Fibroblast of lung (primary cell): ENCODE data around the gene NKX3-2. TPM values are rescaled to one million over a fixed set of nuclear protein-coding genes. Genes with fewer than 3 reads are reported as not detected.

Source experiments
- DNase-seq, 2 donors: peaks; one replicate each; pipeline versions ENCODE4 v3.0.0 to v3.0.0-alpha.2; 2010; ENCODE audit warnings: low read depth in 2 of 2
- H2AFZ ChIP-seq: 2 replicates; pipeline ENCODE4 v1.5.1; 2012; ENCODE audit warnings: low read length, control low read depth, inconsistent platforms
- H3K27ac ChIP-seq: 2 replicates; pipeline ENCODE4 v1.5.1; 2011; ENCODE audit warnings: low read length, control low read depth; ENCODE audit not compliant: insufficient read depth
- H3K27me3 ChIP-seq: 2 replicates; pipeline ENCODE4 v1.5.1; 2011; ENCODE audit warnings: mild to moderate bottlenecking, low read length; ENCODE audit not compliant: control insufficient read depth, insufficient read depth
- H3K36me3 ChIP-seq: 2 replicates; pipeline ENCODE4 v1.5.1; 2011; ENCODE audit warnings: low read length; ENCODE audit not compliant: control insufficient read depth, insufficient read depth
- H3K4me1 ChIP-seq: 2 replicates; pipeline ENCODE4 v1.5.1; 2011; ENCODE audit warnings: low read length; ENCODE audit not compliant: control insufficient read depth, insufficient read depth; ENCODE audit errors: extremely low read depth
- H3K4me2 ChIP-seq: 2 replicates; pipeline ENCODE4 v1.5.1; 2011; ENCODE audit warnings: low read length, control low read depth; ENCODE audit not compliant: insufficient read depth; ENCODE audit errors: extremely low read depth
- H3K4me3 ChIP-seq, 4 experiments: fragments of 200-600 bp in 1 of 4; sonication (generic) in 1 of 4; replicated peaks in 1 of 4; 2 replicates each; pipeline ENCODE4 v1.5.1; 2011 to 2016; ENCODE audit warnings: low read length in 4 of 4, low read depth in 3 of 4, mild to moderate bottlenecking in 3 of 4, control low read depth in 2 of 4, inconsistent platforms in 1 of 4, mixed read lengths in 1 of 4; ENCODE audit not compliant: insufficient read depth in 1 of 4; ENCODE audit errors: control extremely low read depth in 1 of 4
- H3K79me2 ChIP-seq: 2 replicates; pipeline ENCODE4 v1.5.1; 2012; ENCODE audit warnings: mild to moderate bottlenecking, low read length, inconsistent platforms; ENCODE audit not compliant: control insufficient read depth, insufficient read depth
- H3K9ac ChIP-seq: 2 replicates; pipeline ENCODE4 v1.5.1; 2011; ENCODE audit warnings: mild to moderate bottlenecking, low read length, control low read depth; ENCODE audit not compliant: insufficient read depth
- H3K9me3 ChIP-seq: 2 replicates; pipeline ENCODE4 v1.5.1; 2012; ENCODE audit warnings: low read depth, low read length; ENCODE audit not compliant: control insufficient read depth, insufficient read depth
- H4K20me1 ChIP-seq: 2 replicates; pipeline ENCODE4 v1.5.1; 2011; ENCODE audit warnings: low read length; ENCODE audit not compliant: control insufficient read depth, insufficient read depth; ENCODE audit errors: extremely low read depth
- EZH2 ChIP-seq: IDR thresholded peaks from 2 replicates; pipeline ENCODE4 v1.5.1; 2012; ENCODE audit warnings: low read length, control low read depth, mild to moderate bottlenecking; ENCODE audit errors: missing control alignments
- polyA plus RNA-seq, 2 donors: library from polyadenylated mRNA; depleted of rRNA in 1 of 2; stranded (reverse) in 1 of 2; unstranded in 1 of 2; fragments of >200 nt; gene quantifications; 2 replicates each; pipeline ENCODE4 v1.2.1, GENCODE V29; 2011 to 2012; ENCODE audit warnings: missing spikeins in 1 of 2
- total RNA-seq: library from RNA; depleted of rRNA; stranded (reverse); fragments of >200 nt; gene quantifications from 2 replicates; pipeline ENCODE4 v1.2.1, GENCODE V29; 2014
- TF ChIP-seq, protein P1 (sequence below), 2 donors: IDR thresholded peaks in 1 of 2; conservative IDR thresholded peaks in 1 of 2; 1 replicate in 1 of 2; 2 replicates in 1 of 2; pipeline ENCODE4 v1.5.1; 2011 to 2012; ENCODE audit warnings: low read length in 2 of 2, control low read depth in 1 of 2, inconsistent platforms in 1 of 2, low read depth in 1 of 2, mild to moderate bottlenecking in 1 of 2

The NKX3-2 gene
- total and polyA plus RNA-seq, 2 donors (not counting 1 experiment from before 2014, with no cell fraction given) = 0.24 to 1.3 TPM

DNA sequence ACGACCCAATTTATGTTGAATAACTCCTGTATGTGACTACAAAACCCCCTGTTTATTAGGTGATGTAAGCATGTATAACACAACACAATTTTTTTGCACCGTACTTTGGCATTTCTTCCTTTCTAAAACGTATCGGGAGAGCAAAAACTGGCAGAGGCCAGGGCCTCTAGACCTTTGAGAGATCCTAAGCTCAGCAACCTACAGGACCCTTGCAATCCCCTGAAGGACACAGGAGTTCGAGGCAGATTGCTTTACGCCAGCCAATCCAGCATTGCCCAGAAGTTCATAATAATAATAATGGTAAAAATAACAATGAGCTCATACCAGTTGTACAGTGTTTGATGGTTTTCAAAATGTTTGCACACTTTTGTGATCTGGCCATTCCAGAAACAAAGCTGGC, 7.7 kb downstream of the NKX3-2 start:
- no peaks in the 10 kb centered on the region for H3K79me2 ChIP-seq
- H3K36me3 ChIP-seq = no peaks in the 10 kb centered on the region
- H2AFZ ChIP-seq = no peak overlapping the region
- no peaks in the 10 kb centered on the region for H4K20me1 ChIP-seq
- H3K4me2 ChIP-seq = no peak overlapping the region
- H3K9me3 ChIP-seq = no peaks in the 10 kb centered on the region
- no peak overlapping the region for H3K4me3 ChIP-seq
- peaks cover 88% of the 10 kb centered on the region for H3K27me3 ChIP-seq
- DNase-seq = no peak
- H3K27ac ChIP-seq = no peak overlapping the region
- H3K4me1 ChIP-seq = no peaks in the 10 kb centered on the region
- TF ChIP-seq, protein P1, sequence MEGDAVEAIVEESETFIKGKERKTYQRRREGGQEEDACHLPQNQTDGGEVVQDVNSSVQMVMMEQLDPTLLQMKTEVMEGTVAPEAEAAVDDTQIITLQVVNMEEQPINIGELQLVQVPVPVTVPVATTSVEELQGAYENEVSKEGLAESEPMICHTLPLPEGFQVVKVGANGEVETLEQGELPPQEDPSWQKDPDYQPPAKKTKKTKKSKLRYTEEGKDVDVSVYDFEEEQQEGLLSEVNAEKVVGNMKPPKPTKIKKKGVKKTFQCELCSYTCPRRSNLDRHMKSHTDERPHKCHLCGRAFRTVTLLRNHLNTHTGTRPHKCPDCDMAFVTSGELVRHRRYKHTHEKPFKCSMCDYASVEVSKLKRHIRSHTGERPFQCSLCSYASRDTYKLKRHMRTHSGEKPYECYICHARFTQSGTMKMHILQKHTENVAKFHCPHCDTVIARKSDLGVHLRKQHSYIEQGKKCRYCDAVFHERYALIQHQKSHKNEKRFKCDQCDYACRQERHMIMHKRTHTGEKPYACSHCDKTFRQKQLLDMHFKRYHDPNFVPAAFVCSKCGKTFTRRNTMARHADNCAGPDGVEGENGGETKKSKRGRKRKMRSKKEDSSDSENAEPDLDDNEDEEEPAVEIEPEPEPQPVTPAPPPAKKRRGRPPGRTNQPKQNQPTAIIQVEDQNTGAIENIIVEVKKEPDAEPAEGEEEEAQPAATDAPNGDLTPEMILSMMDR (conservative IDR thresholded peaks at IDR 0.05 in 1 of 2, IDR thresholded peaks at IDR 0.05 in 1 of 2; ENCODE audit: low read depth in 1 of 2, low read length in 2 of 2) = no peak
- no peak for TF ChIP-seq EZH2
- no peak overlapping the region for H3K9ac ChIP-seq

DNA sequence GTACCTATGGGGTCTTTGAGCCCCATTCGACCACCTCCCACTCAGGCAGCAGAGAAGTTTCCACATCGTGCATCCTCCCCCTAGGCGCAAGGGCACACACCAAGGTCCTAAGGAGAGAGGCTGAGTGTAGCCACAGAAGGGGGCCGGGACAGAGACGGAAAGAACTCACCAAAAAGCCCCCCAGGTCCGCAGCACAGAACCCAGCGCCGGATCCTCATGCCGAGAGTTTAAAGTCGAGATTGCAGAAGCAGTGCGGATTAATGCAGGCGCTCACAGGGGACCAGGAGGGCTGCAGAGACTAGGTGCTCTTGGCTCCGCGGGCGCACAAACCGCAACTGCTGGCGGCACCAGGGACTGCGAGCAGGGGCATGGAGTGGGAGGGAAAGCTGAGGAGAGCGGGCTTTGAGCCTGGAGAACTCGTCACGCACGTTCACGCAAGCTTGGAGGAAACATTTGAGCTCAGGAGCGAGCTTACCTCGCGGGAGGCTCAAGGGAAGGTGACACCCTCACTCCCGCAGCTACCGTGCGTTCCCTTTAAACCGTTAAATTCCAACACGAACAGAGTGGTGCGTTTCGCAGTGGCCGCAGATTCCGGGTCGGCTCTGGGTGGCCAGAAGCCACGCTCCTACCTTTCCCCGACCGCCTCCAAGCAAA, 8.5 kb downstream of the NKX3-2 start:
- no peak for DNase-seq
- Histone ChIP-seq H3K36me3 (no peaks in the 10 kb centered on the region), H2AFZ (no peak overlapping the region), H3K4me3 (no peak overlapping the region), H3K9me3 (no peaks in the 10 kb centered on the region), H3K27me3 (peaks cover 88% of the 10 kb centered on the region), H3K9ac (no peak overlapping the region), H3K79me2 (no peaks in the 10 kb centered on the region), H3K27ac (no peak overlapping the region), H3K4me1 (no peaks in the 10 kb centered on the region), H3K4me2 (no peak overlapping the region), H4K20me1 (no peaks in the 10 kb centered on the region)
- TF ChIP-seq, protein P1 (conservative IDR thresholded peaks at IDR 0.05 in 1 of 2, IDR thresholded peaks at IDR 0.05 in 1 of 2; ENCODE audit: low read depth in 1 of 2, low read length in 2 of 2) = no peak
- peak; percentile 83 for TF ChIP-seq EZH2

DNA sequence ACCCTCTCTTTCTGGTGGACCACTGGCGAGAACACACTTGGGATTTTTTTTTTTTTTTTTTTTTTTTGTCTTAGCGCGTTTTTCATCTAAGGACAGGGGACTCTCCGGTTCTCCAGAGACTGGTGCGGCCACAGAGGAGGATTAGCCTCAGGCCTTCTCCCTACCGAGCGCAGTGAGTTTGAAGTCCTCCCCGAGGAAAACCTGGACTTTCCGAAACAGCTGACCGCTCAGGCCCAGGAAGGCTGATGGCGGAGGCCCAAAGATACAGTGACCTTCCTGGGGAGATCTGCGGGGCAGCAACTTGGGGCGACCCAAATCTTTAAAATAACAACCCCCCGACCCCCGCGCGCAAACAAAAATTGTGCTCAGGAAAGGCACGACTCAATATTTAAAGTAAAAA, 9.2 kb downstream of the NKX3-2 start:
- Histone ChIP-seq H3K4me1 (no peaks in the 10 kb centered on the region), H3K27ac (no peak overlapping the region), H4K20me1 (no peaks in the 10 kb centered on the region), H3K4me2 (no peak overlapping the region), H2AFZ (no peak overlapping the region), H3K79me2 (no peaks in the 10 kb centered on the region), H3K9ac (no peak overlapping the region), H3K9me3 (no peaks in the 10 kb centered on the region), H3K36me3 (no peaks in the 10 kb centered on the region), H3K4me3 (no peak overlapping the region), H3K27me3 (peaks cover 87% of the 10 kb centered on the region)
- TF ChIP-seq EZH2 = no peak
- TF ChIP-seq, protein P1 (conservative IDR thresholded peaks at IDR 0.05 in 1 of 2, IDR thresholded peaks at IDR 0.05 in 1 of 2; ENCODE audit: low read depth in 1 of 2, low read length in 2 of 2) = no peak
- no peak for DNase-seq
